Measurements from ENCODE around the gene PCDHGA10.
A peak's percentile ranks its signal among the peaks of the same experiment; 100 is the strongest.

The PCDHGA10 gene

DNA sequence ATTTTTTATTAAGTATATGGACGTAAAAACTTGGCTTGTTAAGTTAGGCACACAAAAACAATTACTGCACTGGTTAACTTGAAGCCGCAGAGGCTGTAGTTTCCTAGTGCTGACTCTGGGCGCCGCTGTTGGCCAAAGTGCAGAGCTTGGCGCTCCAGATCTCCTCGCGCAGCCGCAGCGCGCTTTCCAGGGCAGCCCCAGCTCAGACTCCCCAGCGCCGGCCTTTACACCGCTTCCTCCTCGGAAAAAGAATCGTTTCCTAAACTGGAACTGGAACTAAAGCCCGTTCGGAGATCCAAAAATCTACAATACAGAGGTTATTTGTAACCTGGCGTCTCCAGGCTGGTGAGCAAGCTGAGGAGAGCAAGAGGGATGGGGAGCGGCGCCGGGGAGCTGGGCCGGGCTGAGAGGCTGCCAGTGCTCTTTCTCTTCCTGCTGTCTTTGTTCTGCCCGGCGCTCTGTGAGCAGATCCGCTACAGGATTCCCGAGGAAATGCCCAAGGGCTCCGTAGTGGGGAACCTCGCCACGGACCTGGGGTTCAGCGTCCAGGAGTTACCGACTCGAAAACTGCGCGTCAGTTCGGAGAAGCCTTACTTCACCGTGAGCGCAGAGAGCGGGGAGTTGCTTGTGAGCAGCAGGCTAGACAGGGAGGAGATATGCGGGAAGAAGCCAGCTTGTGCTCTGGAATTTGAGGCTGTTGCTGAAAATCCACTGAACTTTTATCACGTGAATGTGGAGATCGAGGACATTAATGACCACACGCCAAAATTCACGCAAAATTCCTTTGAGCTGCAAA lies 14.8 kb upstream of the PCDHGA10 start, which contains the start of gene PCDHGB5:
PCDHGB5 (plus strand) TSS at position 192 of the 796 bp plus-strand sequence; CDS start at position 373, 181 bp downstream.
- peak within 1 kb of the TSS; percentile 35 to 46 for H3K4me3 ChIP-seq (replicated peaks in 1 of 2; ENCODE audit: low read depth in 2 of 2, low read length in 2 of 2)
- peak; percentile 75 to 77 for DNase-seq (ENCODE audit: low read depth in 2 of 2)

GRCh38 chr5:141398608-141399007 lies 14.2 kb upstream of the PCDHGA10 start:
- DNase-seq (ENCODE audit: low read depth in 2 of 2), result no peak
- no peak for TF ChIP-seq CTCF (IDR thresholded peaks at IDR 0.05; ENCODE audit: low read depth, low read length)
- no peak overlapping the region for H3K4me3 ChIP-seq (replicated peaks in 1 of 2; ENCODE audit: low read depth in 2 of 2, low read length in 2 of 2)

More for the DNA sequence above, 14.8 kb upstream of the PCDHGA10 start, which contains the start of gene PCDHGB5:
- peak; percentile 67 for TF ChIP-seq CTCF (IDR thresholded peaks at IDR 0.05; ENCODE audit: low read depth, low read length)

DNA sequence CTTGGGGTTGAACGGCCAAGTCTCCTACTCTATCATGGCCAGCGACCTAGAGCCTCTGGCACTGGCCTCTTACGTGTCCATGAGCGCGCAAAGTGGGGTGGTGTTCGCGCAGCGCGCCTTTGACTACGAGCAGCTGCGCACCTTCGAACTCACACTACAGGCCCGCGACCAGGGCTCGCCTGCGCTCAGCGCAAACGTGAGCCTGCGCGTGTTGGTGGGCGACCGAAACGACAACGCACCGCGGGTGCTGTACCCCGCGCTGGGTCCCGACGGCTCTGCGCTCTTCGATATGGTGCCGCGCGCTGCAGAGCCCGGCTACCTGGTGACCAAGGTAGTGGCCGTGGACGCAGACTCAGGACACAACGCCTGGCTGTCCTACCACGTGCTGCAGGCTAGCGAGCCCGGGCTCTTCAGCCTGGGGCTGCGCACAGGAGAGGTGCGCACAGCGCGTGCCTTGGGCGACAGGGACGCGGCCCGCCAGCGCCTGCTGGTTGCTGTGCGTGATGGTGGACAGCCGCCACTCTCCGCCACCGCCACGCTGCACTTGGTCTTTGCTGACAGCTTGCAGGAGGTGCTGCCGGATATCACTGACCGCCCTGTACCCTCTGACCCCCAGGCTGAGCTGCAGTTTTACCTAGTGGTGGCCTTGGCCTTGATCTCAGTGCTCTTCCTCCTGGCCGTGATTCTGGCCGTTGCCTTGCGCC lies 13.1 kb upstream of the PCDHGA10 start:
- no peak for TF ChIP-seq CTCF (IDR thresholded peaks at IDR 0.05; ENCODE audit: low read depth, low read length)
- DNase-seq (ENCODE audit: low read depth in 2 of 2), result no peak
- H3K4me3 ChIP-seq (replicated peaks in 1 of 2; ENCODE audit: low read depth in 2 of 2, low read length in 2 of 2), result no peak overlapping the region

GRCh38 chr5:141402553-141403243 lies 10.1 kb upstream of the PCDHGA10 start, which contains the start of gene PCDHGA9:
TSS of gene PCDHGA9 (plus strand) at chr5:141402778. CDS start at chr5:141402953, 175 bp downstream.
- peak; percentile 53 for TF ChIP-seq CTCF (IDR thresholded peaks at IDR 0.05; ENCODE audit: low read depth, low read length)
- peak; percentile 41 to 63 for DNase-seq (ENCODE audit: low read depth in 2 of 2)
- peak within 1 kb of the TSS; percentile 12 to 42 for H3K4me3 ChIP-seq (replicated peaks in 1 of 2; ENCODE audit: low read depth in 2 of 2, low read length in 2 of 2)

DNA sequence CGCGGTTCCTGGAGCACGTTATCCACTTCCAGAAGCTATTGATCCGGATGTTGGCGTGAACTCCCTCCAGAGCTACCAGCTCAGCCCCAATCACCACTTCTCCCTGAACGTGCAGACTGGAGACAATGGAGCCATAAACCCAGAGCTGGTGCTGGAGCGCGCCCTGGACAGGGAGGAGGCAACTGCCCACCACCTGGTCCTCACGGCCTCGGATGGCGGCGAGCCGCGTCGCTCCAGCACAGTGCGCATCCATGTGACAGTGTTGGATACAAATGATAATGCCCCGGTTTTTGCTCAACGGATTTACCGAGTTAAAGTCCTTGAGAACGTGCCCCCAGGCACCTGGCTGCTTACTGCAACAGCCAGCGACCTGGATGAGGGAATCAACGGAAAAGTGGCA lies 9.4 kb upstream of the PCDHGA10 start:
- TF ChIP-seq CTCF (IDR thresholded peaks at IDR 0.05; ENCODE audit: low read depth, low read length), result no peak
- no peak for DNase-seq (ENCODE audit: low read depth in 2 of 2)
- no peak overlapping the region for H3K4me3 ChIP-seq (replicated peaks in 1 of 2; ENCODE audit: low read depth in 2 of 2, low read length in 2 of 2)

DNA sequence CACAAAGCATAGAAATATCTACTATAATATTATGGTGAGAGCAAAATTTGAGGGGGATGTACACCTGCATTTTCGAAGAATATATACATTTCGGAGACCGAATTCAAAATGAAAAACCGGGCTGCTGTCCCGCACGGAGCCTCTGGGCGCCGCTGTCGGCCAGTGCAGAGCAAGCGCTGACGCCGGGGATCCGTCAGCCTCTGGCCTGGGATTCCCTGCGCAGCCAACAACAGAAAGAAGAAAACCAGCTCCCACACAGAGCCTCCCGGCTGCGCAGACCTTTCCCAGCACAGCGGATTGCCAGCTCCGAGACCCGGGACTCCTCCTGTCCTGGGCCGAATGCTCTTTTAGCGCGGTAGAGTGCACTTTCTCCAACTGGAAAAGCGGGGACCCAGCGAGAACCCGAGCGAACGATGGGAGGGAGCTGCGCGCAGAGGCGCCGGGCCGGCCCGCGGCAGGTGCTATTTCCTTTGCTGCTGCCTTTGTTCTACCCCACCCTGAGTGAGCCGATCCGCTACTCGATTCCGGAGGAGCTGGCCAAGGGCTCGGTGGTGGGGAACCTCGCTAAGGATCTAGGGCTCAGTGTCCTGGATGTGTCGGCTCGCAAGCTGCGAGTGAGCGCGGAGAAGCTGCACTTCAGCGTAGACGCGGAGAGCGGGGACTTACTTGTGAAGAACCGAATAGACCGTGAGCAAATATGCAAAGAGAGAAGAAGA lies 4.8 kb upstream of the PCDHGA10 start, which contains the start of gene PCDHGB6:
PCDHGB6 (plus strand) TSS at position 232 of the 716 bp plus-strand sequence; CDS start at position 414, 182 bp downstream.
- peak; percentile 56 to 65 for DNase-seq (ENCODE audit: low read depth in 2 of 2)
- H3K4me3 ChIP-seq (replicated peaks in 1 of 2; ENCODE audit: low read depth in 2 of 2, low read length in 2 of 2), result peak within 1 kb of the TSS; percentile 8 to 44
- peak; percentile 65 for TF ChIP-seq CTCF (IDR thresholded peaks at IDR 0.05; ENCODE audit: low read depth, low read length)
